DOHH2 (cell line): ENCODE data around the gene KCNH1.

ENCODE experiments used
- H3F3A ChIP-seq: fragments of 200-600 bp; sonication (generic), shearing (Covaris generic); 2 replicates; pipeline ENCODE4 v1.6.0; 2016; ENCODE audit warnings: antibody characterized with exemption, mild to moderate bottlenecking; ENCODE audit not compliant: control insufficient read depth, insufficient read depth
- H3K27ac ChIP-seq: fragments of 200-600 bp; sonication (generic); 2 replicates; pipeline ENCODE4 v1.5.1; 2014; ENCODE audit warnings: low read depth, mild to moderate bottlenecking, low read length, moderate library complexity
- H3K27me3 ChIP-seq: fragments of 200-600 bp; sonication (generic); 2 replicates; pipeline ENCODE4 v1.6.1; 2014; ENCODE audit warnings: mild to moderate bottlenecking, low read length, mixed read lengths; ENCODE audit not compliant: control insufficient read depth
- H3K36me3 ChIP-seq: fragments of 200-600 bp; sonication (generic); 2 replicates; pipeline ENCODE4 v1.6.1; 2014; ENCODE audit warnings: mild to moderate bottlenecking, low read length, moderate library complexity, mixed read lengths; ENCODE audit not compliant: control insufficient read depth
- H3K4me1 ChIP-seq: fragments of 200-600 bp; sonication (generic); 2 replicates; pipeline ENCODE4 v1.6.1; 2014; ENCODE audit warnings: mild to moderate bottlenecking, low read length, mixed read lengths; ENCODE audit not compliant: control insufficient read depth
- H3K4me2 ChIP-seq: fragments of 200-600 bp; sonication (generic); 2 replicates; pipeline ENCODE4 v1.6.0; 2014; ENCODE audit warnings: mild to moderate bottlenecking, low read length, moderate library complexity
- H3K4me3 ChIP-seq: fragments of 200-600 bp; sonication (generic); 2 replicates; pipeline ENCODE4 v1.5.1; 2014; ENCODE audit warnings: mild to moderate bottlenecking, low read length, mixed read lengths
- H3K79me2 ChIP-seq: fragments of 200-600 bp; sonication (generic); 2 replicates; pipeline ENCODE4 v1.6.1; 2014; ENCODE audit warnings: mild to moderate bottlenecking, low read length, mixed read lengths; ENCODE audit not compliant: control insufficient read depth
- H3K9me2 ChIP-seq: fragments of 200-600 bp; sonication (generic); replicated peaks from 2 replicates; pipeline ENCODE4 v1.6.1; 2014; ENCODE audit warnings: mild to moderate bottlenecking, low read length, mixed read lengths; ENCODE audit not compliant: control insufficient read depth
- H3K9me3 ChIP-seq: fragments of 200-600 bp; sonication (generic); 2 replicates; pipeline ENCODE4 v1.6.1; 2014; ENCODE audit warnings: antibody characterized with exemption, low read length, mixed read lengths; ENCODE audit not compliant: control insufficient read depth, insufficient read depth
- H4K20me1 ChIP-seq: fragments of 200-600 bp; sonication (generic); 2 replicates; pipeline ENCODE4 v1.6.0; 2014; ENCODE audit warnings: low read depth, mild to moderate bottlenecking, antibody characterized with exemption, low read length, moderate library complexity; ENCODE audit not compliant: control insufficient read depth, insufficient read depth
- CTCF ChIP-seq: fragments of 200-600 bp; sonication (generic); IDR thresholded peaks from one replicate; pipeline ENCODE4 v1.5.1; 2014; ENCODE audit warnings: antibody characterized with exemption, mild to moderate bottlenecking, low read depth, low read length; ENCODE audit not compliant: poor library complexity, severe bottlenecking
- EZH2phosphoT487 ChIP-seq: fragments of 200-600 bp; sonication (generic); IDR thresholded peaks from 2 replicates; pipeline ENCODE4 v1.6.1; 2017; ENCODE audit warnings: borderline replicate concordance, mild to moderate bottlenecking, antibody characterized with exemption, low read length, moderate library complexity, mixed read lengths

Gene KCNH1

GRCh38 chr1:210700083-210700482, 433.9 kb downstream of the KCNH1 start:
- no peaks in the 10 kb centered on the region for H3K36me3 ChIP-seq
- no peak overlapping the region for H3K27ac ChIP-seq
- no peaks in the 10 kb centered on the region for H3F3A ChIP-seq
- no peak overlapping the region for H3K4me2 ChIP-seq
- H3K27me3 ChIP-seq: no peaks in the 10 kb centered on the region
- no peaks in the 10 kb centered on the region for H3K4me1 ChIP-seq
- TF ChIP-seq CTCF (no peak), EZH2phosphoT487 (no peak)
- H3K9me2 ChIP-seq: no peaks in the 10 kb centered on the region
- no peak overlapping the region for H3K4me3 ChIP-seq
- H4K20me1 ChIP-seq: no peaks in the 10 kb centered on the region
- H3K79me2 ChIP-seq: no peaks in the 10 kb centered on the region
- H3K9me3 ChIP-seq: no peaks in the 10 kb centered on the region

- Histone ChIP-seq H3K4me2 (no peak overlapping the region), H3K36me3 (no peaks in the 10 kb centered on the region), H3K9me3 (no peaks in the 10 kb centered on the region), H4K20me1 (no peaks in the 10 kb centered on the region), H3K27ac (no peak overlapping the region), H3K4me3 (no peak overlapping the region), H3K9me2 (no peaks in the 10 kb centered on the region), H3K27me3 (no peaks in the 10 kb centered on the region), H3F3A (no peaks in the 10 kb centered on the region), H3K4me1 (no peaks in the 10 kb centered on the region), H3K79me2 (no peaks in the 10 kb centered on the region)
- TF ChIP-seq EZH2phosphoT487: no peak
- TF ChIP-seq CTCF: no peak
These were observed 435.3 kb downstream of the KCNH1 start for GRCh38 chr1:210698661-210699060.

GRCh38 chr1:210697185-210697584, 436.8 kb downstream of the KCNH1 start:
- Histone ChIP-seq H3K36me3 (no peaks in the 10 kb centered on the region), H3K4me1 (no peaks in the 10 kb centered on the region), H3K27ac (no peak overlapping the region), H4K20me1 (no peaks in the 10 kb centered on the region), H3K4me2 (no peak overlapping the region), H3K9me3 (no peaks in the 10 kb centered on the region), H3K27me3 (no peaks in the 10 kb centered on the region), H3K79me2 (no peaks in the 10 kb centered on the region), H3K4me3 (no peak overlapping the region), H3K9me2 (no peaks in the 10 kb centered on the region), H3F3A (no peaks in the 10 kb centered on the region)
- TF ChIP-seq EZH2phosphoT487: no peak
- no peak for TF ChIP-seq CTCF

GRCh38 chr1:210696709-210697108, 437.2 kb downstream of the KCNH1 start:
- no peak overlapping the region for H3K4me3 ChIP-seq
- no peaks in the 10 kb centered on the region for H3K36me3 ChIP-seq

More at GRCh38 chr1:210696709-210697108, 437.2 kb downstream of the KCNH1 start:
- Histone ChIP-seq H3F3A (no peaks in the 10 kb centered on the region), H3K4me2 (no peak overlapping the region), H3K4me1 (no peaks in the 10 kb centered on the region), H3K27ac (no peak overlapping the region), H3K79me2 (no peaks in the 10 kb centered on the region), H3K9me2 (no peaks in the 10 kb centered on the region), H3K9me3 (no peaks in the 10 kb centered on the region), H4K20me1 (no peaks in the 10 kb centered on the region), H3K27me3 (no peaks in the 10 kb centered on the region)
- TF ChIP-seq CTCF (no peak), EZH2phosphoT487 (no peak)
